ENCODE results near the gene PLXNA3.

DNA sequence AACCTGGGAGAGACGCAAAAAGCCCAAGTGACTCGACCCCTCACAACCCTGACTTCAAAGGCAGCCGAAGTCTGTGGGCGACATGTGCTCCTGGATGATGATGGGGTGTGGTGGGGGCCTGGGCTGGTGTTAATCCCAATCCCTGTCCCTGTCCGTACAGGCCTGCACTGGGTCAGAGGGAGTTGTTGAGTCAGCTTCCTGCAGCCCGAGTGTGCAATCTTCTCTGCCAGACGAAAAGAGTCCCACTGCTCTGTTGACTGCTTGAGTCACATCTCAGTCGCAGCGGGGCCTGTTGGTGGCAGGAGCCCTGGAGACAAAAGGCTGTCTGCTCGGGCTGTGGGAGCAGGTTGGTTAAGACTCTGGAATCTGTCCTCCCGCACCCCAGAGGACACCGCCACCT lies 47.7 kb downstream of the PLXNA3 start:
- TF ChIP-seq, protein P1, sequence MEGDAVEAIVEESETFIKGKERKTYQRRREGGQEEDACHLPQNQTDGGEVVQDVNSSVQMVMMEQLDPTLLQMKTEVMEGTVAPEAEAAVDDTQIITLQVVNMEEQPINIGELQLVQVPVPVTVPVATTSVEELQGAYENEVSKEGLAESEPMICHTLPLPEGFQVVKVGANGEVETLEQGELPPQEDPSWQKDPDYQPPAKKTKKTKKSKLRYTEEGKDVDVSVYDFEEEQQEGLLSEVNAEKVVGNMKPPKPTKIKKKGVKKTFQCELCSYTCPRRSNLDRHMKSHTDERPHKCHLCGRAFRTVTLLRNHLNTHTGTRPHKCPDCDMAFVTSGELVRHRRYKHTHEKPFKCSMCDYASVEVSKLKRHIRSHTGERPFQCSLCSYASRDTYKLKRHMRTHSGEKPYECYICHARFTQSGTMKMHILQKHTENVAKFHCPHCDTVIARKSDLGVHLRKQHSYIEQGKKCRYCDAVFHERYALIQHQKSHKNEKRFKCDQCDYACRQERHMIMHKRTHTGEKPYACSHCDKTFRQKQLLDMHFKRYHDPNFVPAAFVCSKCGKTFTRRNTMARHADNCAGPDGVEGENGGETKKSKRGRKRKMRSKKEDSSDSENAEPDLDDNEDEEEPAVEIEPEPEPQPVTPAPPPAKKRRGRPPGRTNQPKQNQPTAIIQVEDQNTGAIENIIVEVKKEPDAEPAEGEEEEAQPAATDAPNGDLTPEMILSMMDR (IDR thresholded peaks at IDR 0.05) = no peak
- no peak for TF ChIP-seq POLR2A (IDR thresholded peaks at IDR 0.05)

All from adrenal gland (tissue), 5 donors.